NB4 (cell line): ENCODE measurements around the gene EFCAB6.
A peak's percentile ranks its signal among the peaks of the same experiment; 100 is the strongest.

ENCODE experiments used
- DNase-seq: peaks from one replicate; pipeline ENCODE4 v3.0.0; 2010; ENCODE audit warnings: low read depth
- H3K4me3 ChIP-seq: one replicate; pipeline ENCODE4 v1.5.1; 2011; ENCODE audit warnings: mild to moderate bottlenecking, low read depth, low read length, moderate library complexity
- CTCF ChIP-seq: IDR thresholded peaks from one replicate; pipeline ENCODE4 v1.5.1; 2012; ENCODE audit warnings: low read depth, low read length
- MAX ChIP-seq: IDR thresholded peaks from 2 replicates; pipeline ENCODE4 v1.6.1; 2011; ENCODE audit warnings: low read depth, low read length
- MYC ChIP-seq: IDR thresholded peaks from 2 replicates; pipeline ENCODE4 v1.6.1; 2011; ENCODE audit warnings: low read depth, low read length
- POLR2A ChIP-seq: IDR thresholded peaks from 2 replicates; pipeline ENCODE4 v1.6.1; 2011; ENCODE audit warnings: mild to moderate bottlenecking; ENCODE audit not compliant: insufficient read length; ENCODE audit errors: extremely low read depth

EFCAB6 gene

GRCh38 chr22:43483669-43484068 lies 328.4 kb downstream of the EFCAB6 start:
- no peak for DNase-seq
- H3K4me3 ChIP-seq: no peak overlapping the region
- TF ChIP-seq MAX (no peak), MYC (no peak), CTCF (no peak), POLR2A (no peak)

- DNase-seq: no peak
- no peak overlapping the region for H3K4me3 ChIP-seq
- TF ChIP-seq POLR2A: no peak
- no peak for TF ChIP-seq MYC
- TF ChIP-seq CTCF: no peak
Observed at GRCh38 chr22:43483266-43483665, 328.8 kb downstream of the EFCAB6 start.

- no peak for DNase-seq
- H3K4me3 ChIP-seq: no peak overlapping the region
- TF ChIP-seq POLR2A (no peak), MYC (no peak), CTCF (no peak), MAX (no peak)
Observed at GRCh38 chr22:43482318-43482625, 329.8 kb downstream of the EFCAB6 start.

- peak; percentile 60 for TF ChIP-seq CTCF
- no peak for TF ChIP-seq MAX
- no peak for TF ChIP-seq POLR2A
- no peak for TF ChIP-seq MYC
- H3K4me3 ChIP-seq: no peak overlapping the region
- peak; percentile 58 for DNase-seq
Observed at GRCh38 chr22:43481568-43482317, 330.4 kb downstream of the EFCAB6 start.

- no peak overlapping the region for H3K4me3 ChIP-seq
- DNase-seq: peak; percentile 48
- TF ChIP-seq MAX (0 out of 2 replicates have a peak, but pooled peaks have one; percentile 31), POLR2A (no peak), MYC (no peak), CTCF (no peak)
Observed at GRCh38 chr22:43479962-43480361, 332.1 kb downstream of the EFCAB6 start.
